T-helper 2 cell treated with Interferon-gamma antibody and Interleukin-4, amounts not matched to agents 5 μg/mL and 100 μg/mL, for 36 hours (primary cell): ENCODE measurements around the gene NIT1.

ENCODE experiments used
- DNase-seq: peaks from one replicate; pipeline ENCODE4 v3.0.0; 2021; ENCODE audit warnings: low spot score
- H3K27ac Mint-ChIP-seq: one replicate; pipeline ENCODE4 v1.8.0; 2021; ENCODE audit warnings: mild to moderate bottlenecking, mixed read lengths
- H3K27me3 Mint-ChIP-seq: one replicate; pipeline ENCODE4 v1.8.0; 2021; ENCODE audit warnings: low read depth, mixed read lengths
- H3K36me3 Mint-ChIP-seq: one replicate; pipeline ENCODE4 v1.8.0; 2021; ENCODE audit warnings: low read depth, mixed read lengths
- H3K4me1 Mint-ChIP-seq: one replicate; pipeline ENCODE4 v1.8.0; 2021; ENCODE audit warnings: low read depth, mixed read lengths
- H3K4me3 Mint-ChIP-seq: one replicate; pipeline ENCODE4 v1.8.0; 2022; ENCODE audit warnings: mild to moderate bottlenecking, moderate library complexity, mixed read lengths
- H3K9me3 Mint-ChIP-seq: one replicate; pipeline ENCODE4 v1.8.0; 2021; ENCODE audit warnings: mixed read lengths

NIT1 gene

GRCh38 chr1:161080441-161081405 lies 37.2 kb upstream of the NIT1 start:
- Mint-ChIP-seq H3K4me3 (no peak overlapping the region), H3K36me3 (no peaks in the 10 kb centered on the region), H3K4me1 (peaks cover 6% of the 10 kb centered on the region), H3K27me3 (no peaks in the 10 kb centered on the region), H3K9me3 (no peaks in the 10 kb centered on the region), H3K27ac (no peak overlapping the region)
- no peak for DNase-seq

GRCh38 chr1:161081519-161081918 lies 36.4 kb upstream of the NIT1 start:
- Mint-ChIP-seq H3K4me1 (peaks cover 6% of the 10 kb centered on the region), H3K27ac (no peak overlapping the region), H3K27me3 (no peaks in the 10 kb centered on the region), H3K4me3 (no peak overlapping the region), H3K9me3 (no peaks in the 10 kb centered on the region), H3K36me3 (no peaks in the 10 kb centered on the region)
- no peak for DNase-seq

DNA sequence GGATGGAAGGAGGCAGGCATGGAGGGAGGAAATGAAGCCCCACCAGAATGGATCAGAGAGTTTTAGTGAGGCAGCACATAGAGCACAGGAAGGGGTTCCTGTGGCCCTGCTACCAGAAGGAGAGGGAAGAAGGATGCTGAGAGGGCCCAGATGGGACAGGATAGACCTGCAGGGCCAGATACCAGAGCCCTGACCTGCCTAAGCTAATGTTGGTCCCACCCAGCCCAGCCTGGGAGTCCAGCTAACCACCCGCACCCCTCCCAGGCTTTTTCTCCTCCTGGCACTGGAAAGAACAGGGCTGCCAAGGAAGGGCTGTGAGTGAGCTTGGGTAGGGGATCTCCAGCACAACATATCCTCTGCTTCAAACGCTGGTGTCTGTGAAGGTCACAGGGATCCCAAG lies 35.4 kb upstream of the NIT1 start:
- DNase-seq: no peak
- Mint-ChIP-seq H3K27me3 (no peaks in the 10 kb centered on the region), H3K36me3 (no peaks in the 10 kb centered on the region), H3K4me3 (no peak overlapping the region), H3K4me1 (peaks cover 6% of the 10 kb centered on the region), H3K9me3 (no peaks in the 10 kb centered on the region), H3K27ac (no peak overlapping the region)

DNA sequence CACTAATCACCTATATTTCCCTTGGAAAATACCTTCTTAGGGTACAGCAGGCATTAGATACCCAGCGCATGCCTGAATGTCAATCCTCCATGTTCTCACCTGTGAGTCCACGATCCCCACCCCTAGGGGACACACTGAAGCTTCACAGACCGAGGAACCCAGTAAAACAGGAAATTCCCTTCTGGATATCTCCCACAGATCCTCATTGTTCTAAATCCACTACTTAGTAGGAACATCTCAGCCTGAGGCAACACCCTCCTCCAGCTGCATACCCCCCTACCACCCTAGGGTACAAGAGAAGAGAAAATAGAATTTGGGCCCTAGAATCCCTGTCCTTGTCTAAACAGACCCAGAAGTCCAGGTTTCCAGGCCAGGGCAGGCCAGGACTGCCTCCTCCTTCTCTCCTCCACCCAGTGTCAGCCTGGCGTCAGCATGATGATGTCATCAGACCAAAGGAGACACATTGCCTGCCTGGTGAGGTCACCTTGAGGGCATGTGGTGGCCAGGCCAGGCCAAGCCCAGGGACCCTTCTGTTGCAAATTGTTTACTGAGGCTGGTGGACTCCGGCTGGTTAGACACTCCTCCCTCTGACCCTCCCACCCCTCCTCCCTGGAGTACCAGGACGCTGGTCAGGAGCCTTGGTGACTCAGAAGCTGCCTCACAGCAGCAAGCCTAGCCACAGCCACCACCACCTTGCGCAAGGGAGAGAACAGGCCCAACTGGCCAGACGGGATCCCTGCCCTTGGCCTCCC lies 34.7 kb upstream of the NIT1 start:
- Mint-ChIP-seq H3K27me3 (no peaks in the 10 kb centered on the region), H3K4me3 (no peak overlapping the region), H3K27ac (no peak overlapping the region), H3K9me3 (no peaks in the 10 kb centered on the region), H3K36me3 (no peaks in the 10 kb centered on the region), H3K4me1 (peaks cover 6% of the 10 kb centered on the region)
- DNase-seq: no peak

DNA sequence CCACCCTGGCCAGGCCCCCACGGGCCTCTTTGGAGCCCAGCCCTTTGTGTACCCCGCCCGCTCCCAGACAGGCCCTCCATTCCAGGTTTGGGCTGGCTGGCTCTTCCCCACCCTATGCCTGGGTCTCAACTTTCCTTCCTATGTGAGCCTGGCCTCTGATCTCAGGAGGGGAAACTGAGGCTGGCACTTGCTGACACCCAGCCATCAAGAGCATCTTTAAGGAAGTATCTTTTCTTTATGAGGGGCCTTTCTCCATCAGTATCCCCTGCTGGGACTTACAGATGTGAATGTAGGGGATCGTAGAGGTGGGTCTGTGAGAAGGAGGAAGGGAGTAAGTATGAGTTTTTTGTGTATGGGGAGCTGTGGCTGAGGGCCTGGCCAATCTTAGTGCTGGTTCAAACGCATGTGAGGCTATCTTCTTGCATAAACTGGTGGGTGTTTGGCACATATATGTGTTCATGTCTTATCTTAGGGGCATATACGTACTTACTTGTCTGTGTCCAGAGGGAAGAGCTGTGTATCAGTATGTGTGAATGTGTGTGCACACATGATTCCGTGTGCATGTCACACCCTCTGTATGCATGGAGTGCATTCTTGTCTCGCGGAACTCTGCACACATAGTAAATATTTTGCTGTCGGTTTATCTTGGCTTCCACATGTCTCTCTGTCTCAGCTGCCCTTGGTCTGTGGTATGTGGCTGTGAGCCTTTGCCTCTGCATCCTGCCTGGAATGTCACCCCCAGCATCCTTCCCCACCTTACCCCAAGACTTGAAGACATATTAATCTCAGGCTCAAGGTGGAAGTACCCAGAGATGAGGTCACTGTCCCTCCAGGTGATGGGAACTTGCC lies 33.9 kb upstream of the NIT1 start:
- H3K4me3 Mint-ChIP-seq: no peak overlapping the region

GRCh38 chr1:161084597-161084988 lies 33.3 kb upstream of the NIT1 start:
- peaks cover 6% of the 10 kb centered on the region for H3K4me1 Mint-ChIP-seq
- H3K36me3 Mint-ChIP-seq: no peaks in the 10 kb centered on the region
- no peak overlapping the region for H3K4me3 Mint-ChIP-seq
- no peaks in the 10 kb centered on the region for H3K27me3 Mint-ChIP-seq
- H3K27ac Mint-ChIP-seq: no peak overlapping the region
- no peaks in the 10 kb centered on the region for H3K9me3 Mint-ChIP-seq
- DNase-seq: no peak

More for the DNA sequence above, 33.9 kb upstream of the NIT1 start:
- no peaks in the 10 kb centered on the region for H3K27me3 Mint-ChIP-seq
- peaks cover 6% of the 10 kb centered on the region for H3K4me1 Mint-ChIP-seq
- H3K9me3 Mint-ChIP-seq: no peaks in the 10 kb centered on the region
- H3K27ac Mint-ChIP-seq: no peak overlapping the region
- H3K36me3 Mint-ChIP-seq: no peaks in the 10 kb centered on the region
- DNase-seq: no peak

GRCh38 chr1:161085165-161085564 lies 32.7 kb upstream of the NIT1 start:
- no peak for DNase-seq
- Mint-ChIP-seq H3K4me1 (peaks cover 3% of the 10 kb centered on the region), H3K27ac (no peak overlapping the region), H3K9me3 (no peaks in the 10 kb centered on the region), H3K4me3 (no peak overlapping the region), H3K36me3 (no peaks in the 10 kb centered on the region), H3K27me3 (no peaks in the 10 kb centered on the region)

DNA sequence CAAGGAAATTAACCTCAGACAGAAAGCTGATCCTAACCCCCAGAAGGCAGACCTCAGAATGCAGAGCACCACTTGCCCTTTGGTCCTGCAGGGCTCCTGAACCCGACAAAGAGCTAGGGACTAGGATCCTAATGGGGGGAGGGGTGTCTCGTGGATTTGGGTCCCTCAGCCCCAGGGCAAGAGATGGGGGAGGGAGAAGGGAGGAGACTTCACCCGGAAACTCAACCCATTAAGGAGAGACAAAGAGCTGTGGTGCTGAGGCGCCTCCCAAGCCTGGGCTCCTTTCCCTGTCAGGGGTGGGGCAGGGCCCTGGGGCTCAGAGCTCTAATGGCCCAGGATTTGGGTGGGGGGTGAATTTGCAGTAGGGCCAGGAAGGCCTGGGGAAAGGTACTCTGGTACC lies 31.4 kb upstream of the NIT1 start:
- H3K36me3 Mint-ChIP-seq: no peaks in the 10 kb centered on the region
- peaks cover 7% of the 10 kb centered on the region for H3K4me1 Mint-ChIP-seq
- no peak overlapping the region for H3K4me3 Mint-ChIP-seq
- no peak for DNase-seq
- no peaks in the 10 kb centered on the region for H3K9me3 Mint-ChIP-seq
- H3K27me3 Mint-ChIP-seq: no peaks in the 10 kb centered on the region
- H3K27ac Mint-ChIP-seq: no peak overlapping the region

- H3K27ac Mint-ChIP-seq: no peak overlapping the region
- peaks cover 20% of the 10 kb centered on the region for H3K4me1 Mint-ChIP-seq
- H3K4me3 Mint-ChIP-seq: no peak overlapping the region
- H3K27me3 Mint-ChIP-seq: no peaks in the 10 kb centered on the region
- H3K9me3 Mint-ChIP-seq: no peaks in the 10 kb centered on the region
- H3K36me3 Mint-ChIP-seq: no peaks in the 10 kb centered on the region
- DNase-seq: no peak
Observed at GRCh38 chr1:161088587-161089110, 29.3 kb upstream of the NIT1 start.

- Mint-ChIP-seq H3K4me3 (no peak within 1 kb of the TSS), H3K36me3 (no peaks in the 10 kb centered on the region), H3K9me3 (no peaks in the 10 kb centered on the region), H3K27ac (no peak within 1 kb of the TSS), H3K4me1 (peaks cover 20% of the 10 kb centered on the region), H3K27me3 (no peaks in the 10 kb centered on the region)
- no peak for DNase-seq
Observed at GRCh38 chr1:161089251-161089924, 28.5 kb upstream of the NIT1 start, which contains the start of gene NECTIN4. Gene NECTIN4 (minus strand): TSS chr1:161089558. CDS start chr1:161089296, 262 bp downstream.

GRCh38 chr1:161089938-161090337 lies 28.0 kb upstream of the NIT1 start:
- H3K9me3 Mint-ChIP-seq: no peaks in the 10 kb centered on the region
- DNase-seq: no peak
- no peak overlapping the region for H3K27ac Mint-ChIP-seq
- no peaks in the 10 kb centered on the region for H3K36me3 Mint-ChIP-seq
- no peaks in the 10 kb centered on the region for H3K27me3 Mint-ChIP-seq
- no peak overlapping the region for H3K4me3 Mint-ChIP-seq
- peaks cover 20% of the 10 kb centered on the region for H3K4me1 Mint-ChIP-seq

DNA sequence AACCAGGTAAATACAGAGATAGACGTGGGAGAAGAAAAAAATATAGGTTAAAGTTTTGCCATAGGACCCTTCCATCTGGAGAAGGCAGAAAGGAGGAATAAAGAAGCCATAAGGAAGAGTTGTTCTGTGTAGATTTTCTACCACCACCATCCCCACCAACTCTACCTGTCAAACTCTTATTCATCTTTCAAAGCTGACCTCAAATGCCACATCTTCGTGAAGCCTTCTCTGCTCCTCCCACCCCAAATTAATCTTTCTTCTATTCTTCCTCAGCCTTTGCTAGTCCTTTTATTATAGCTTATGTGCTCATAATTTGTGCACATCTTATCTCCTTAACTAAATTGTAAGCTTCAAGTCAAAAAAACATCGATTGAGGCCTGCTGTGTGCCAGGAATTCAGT lies 27.3 kb upstream of the NIT1 start:
- Mint-ChIP-seq H3K36me3 (no peaks in the 10 kb centered on the region), H3K9me3 (no peaks in the 10 kb centered on the region), H3K27ac (no peak overlapping the region), H3K27me3 (no peaks in the 10 kb centered on the region), H3K4me1 (peaks cover 20% of the 10 kb centered on the region), H3K4me3 (no peak overlapping the region)
- DNase-seq: no peak

GRCh38 chr1:161091093-161091492 lies 26.8 kb upstream of the NIT1 start:
- no peak overlapping the region for H3K27ac Mint-ChIP-seq
- H3K4me3 Mint-ChIP-seq: no peak overlapping the region
- DNase-seq: no peak
- no peaks in the 10 kb centered on the region for H3K27me3 Mint-ChIP-seq
- no peaks in the 10 kb centered on the region for H3K9me3 Mint-ChIP-seq
- no peaks in the 10 kb centered on the region for H3K36me3 Mint-ChIP-seq
- H3K4me1 Mint-ChIP-seq: peaks cover 20% of the 10 kb centered on the region
